ENCODE results near the gene DTHD1. TPM values are rescaled to one million over a fixed set of nuclear protein-coding genes. Genes with fewer than 3 reads are reported as not detected.

Gene DTHD1
- total RNA-seq, 2 experiments from 2014 or later: 1.2 to 1.3 TPM

- CTCF ChIA-PET: interaction anchor here (0.8 to 1.2 kb wide), 3 partner anchors 34 to 111 kb away, joined by 3 to 4 read pairs (median 3); no protein-coding TSS in a partner anchor
- H3K4me3 Mint-ChIP-seq: no peak overlapping the region
- intact Hi-C loops (cut with micrococcal nuclease): loop anchor here (5.0 kb wide), 2 partner anchors 47 to 1363 kb away; partner anchors contain the start of gene ARAP2
These were observed 7.5 kb downstream of the DTHD1 start for GRCh38 chr4:36288731-36289426.

GRCh38 chr4:36290641-36291040 is 9.2 kb downstream of the DTHD1 start:
- Mint-ChIP-seq H3K27ac (no peak overlapping the region), H3K27me3 (no peaks in the 10 kb centered on the region), H3K4me3 (no peak overlapping the region), H3K9me3 (no peaks in the 10 kb centered on the region), H3K36me3 (ENCODE audit: low read depth) (no peaks in the 10 kb centered on the region), H3K4me1 (ENCODE audit: low read depth) (peaks cover 31% of the 10 kb centered on the region)
- no peak for DNase-seq
- CTCF ChIA-PET: interaction anchor here (0.8 kb wide), 1 partner anchor 35 kb away, joined by 3 read pairs; no protein-coding TSS in a partner anchor
- intact Hi-C loops (cut with micrococcal nuclease): no loop called here
- POLR2A ChIA-PET: no interaction called here
- TF ChIP-seq CTCF (IDR thresholded peaks at IDR 0.05): no peak
- no peak for ATAC-seq

More at GRCh38 chr4:36288731-36289426, 7.5 kb downstream of the DTHD1 start:
- DNase-seq (no peak), ATAC-seq (no peak)
- Mint-ChIP-seq H3K9me3 (no peaks in the 10 kb centered on the region), H3K27me3 (no peaks in the 10 kb centered on the region), H3K36me3 (ENCODE audit: low read depth) (peaks cover 1% of the 10 kb centered on the region), H3K4me1 (ENCODE audit: low read depth) (peaks cover 45% of the 10 kb centered on the region), H3K27ac (peak overlapping the region; percentile 49)
- no peak for TF ChIP-seq CTCF (IDR thresholded peaks at IDR 0.05)
- POLR2A ChIA-PET: no interaction called here

- intact Hi-C loops (cut with micrococcal nuclease): no loop called here
- CTCF ChIA-PET: no interaction called here
- TF ChIP-seq CTCF (IDR thresholded peaks at IDR 0.05): no peak
- ATAC-seq (no peak), DNase-seq (no peak)
- no peak overlapping the region for H3K27ac Mint-ChIP-seq
- POLR2A ChIA-PET: interaction anchor here (1.0 to 1.4 kb wide), 2 partner anchors 40 to 48 kb away, joined by 3 to 5 read pairs; partner anchors contain the start of gene ARAP2
- H3K9me3 Mint-ChIP-seq: no peaks in the 10 kb centered on the region
- no peaks in the 10 kb centered on the region for H3K27me3 Mint-ChIP-seq
- no peaks in the 10 kb centered on the region for H3K36me3 Mint-ChIP-seq (ENCODE audit: low read depth)
- peaks cover 15% of the 10 kb centered on the region for H3K4me1 Mint-ChIP-seq (ENCODE audit: low read depth)
- H3K4me3 Mint-ChIP-seq: no peak overlapping the region
These were observed 11.3 kb downstream of the DTHD1 start for GRCh38 chr4:36292556-36293188.

GRCh38 chr4:36301127-36301526 is 19.7 kb downstream of the DTHD1 start:
- POLR2A ChIA-PET: no interaction called here
- TF ChIP-seq CTCF (IDR thresholded peaks at IDR 0.05): no peak
- Mint-ChIP-seq H3K36me3 (ENCODE audit: low read depth) (peaks cover 2% of the 10 kb centered on the region), H3K9me3 (no peaks in the 10 kb centered on the region), H3K27ac (no peak overlapping the region), H3K4me3 (no peak overlapping the region), H3K4me1 (ENCODE audit: low read depth) (peaks cover 14% of the 10 kb centered on the region), H3K27me3 (no peaks in the 10 kb centered on the region)
- ATAC-seq: no peak
- DNase-seq: no peak
- intact Hi-C loops (cut with micrococcal nuclease): no loop called here
- CTCF ChIA-PET: no interaction called here
